ENCODE results near the gene KCMF1. TPM values are rescaled to one million over a fixed set of nuclear protein-coding genes. Genes with fewer than 3 reads are reported as not detected.

The KCMF1 gene
- polyA plus RNA-seq, 6 donors from 2014 or later: 19.3 to 41.3 (median 25.9) TPM

DNA sequence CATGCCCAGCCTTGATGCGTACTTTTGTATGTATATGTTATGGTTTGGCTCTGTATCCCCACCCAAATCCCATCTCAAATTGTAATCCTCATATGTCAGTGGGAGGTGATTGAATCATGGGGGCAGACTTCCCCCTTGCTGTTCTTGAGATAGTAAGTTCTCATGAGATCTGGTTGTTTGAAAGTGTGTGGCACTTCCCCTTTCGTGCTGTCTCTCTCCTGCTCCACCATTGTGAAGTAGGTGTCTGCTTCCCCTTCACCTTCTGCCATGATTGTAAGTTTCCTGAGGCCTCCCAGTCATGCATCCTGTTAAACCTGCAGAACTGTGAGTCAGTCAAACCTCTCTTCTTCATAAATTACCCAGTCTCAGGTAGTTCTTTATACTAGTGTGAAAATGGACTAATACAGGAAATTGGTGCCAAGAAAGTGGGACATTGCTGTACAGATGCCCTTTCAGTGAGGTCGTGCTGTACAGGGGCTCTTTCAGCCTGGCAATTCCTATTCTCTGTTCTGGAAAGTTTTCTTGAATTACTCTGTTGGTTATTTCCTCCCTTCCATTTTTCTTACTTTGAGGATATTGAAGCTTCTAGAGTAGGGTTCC lies 38.2 kb downstream of the KCMF1 start:
- peak overlapping the region in 6 of 8 donors; percentile 42 to 77 (median 60) for H3K4me3 Mint-ChIP-seq
- no peaks in the 10 kb centered on the region for H3K27me3 Mint-ChIP-seq
- ATAC-seq (ENCODE audit: low read depth in 2 of 2) (peak; percentile 69 to 78), DNase-seq (peak; percentile 36)
- peaks cover 49 to 81% (median 66%) of the 10 kb centered on the region in 3 donors for H3K4me1 Mint-ChIP-seq
- peaks cover 0 to 4% (median 2%) of the 10 kb centered on the region in 7 donors for H3K9me3 Mint-ChIP-seq
- peak overlapping the region; percentile 62 to 90 (median 82) for H3K27ac Mint-ChIP-seq
- H3K36me3 Mint-ChIP-seq: peaks cover 12 to 21% of the 10 kb centered on the region in 2 donors

DNA sequence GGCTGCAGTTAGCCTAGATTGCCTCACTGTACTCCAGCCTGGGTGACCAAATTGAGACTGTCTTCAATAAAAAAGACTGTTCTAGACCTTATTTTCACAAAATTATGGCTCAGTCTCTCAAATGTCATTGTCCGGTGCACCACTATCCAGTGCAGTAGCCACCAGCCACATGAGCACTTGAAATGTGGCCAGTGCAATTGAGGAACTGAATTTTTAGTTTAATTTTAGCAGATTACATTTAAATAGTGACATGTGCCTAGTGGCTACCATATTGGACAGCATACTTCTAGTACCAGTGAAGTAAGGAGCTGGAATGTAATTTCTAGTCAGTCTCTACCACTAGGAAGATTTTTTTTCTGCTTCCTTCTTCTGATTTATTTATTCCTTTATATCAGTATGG lies 39.4 kb downstream of the KCMF1 start:
- H3K9me3 Mint-ChIP-seq: peaks cover 0 to 4% (median 2%) of the 10 kb centered on the region in 7 donors
- no peaks in the 10 kb centered on the region for H3K27me3 Mint-ChIP-seq
- no peak for ATAC-seq (ENCODE audit: low read depth in 2 of 2)
- peaks cover 58 to 87% (median 79%) of the 10 kb centered on the region in 3 donors for H3K4me1 Mint-ChIP-seq
- H3K36me3 Mint-ChIP-seq: peaks cover 12 to 21% of the 10 kb centered on the region in 2 donors
- H3K4me3 Mint-ChIP-seq: no peak overlapping the region
- no peak overlapping the region for H3K27ac Mint-ChIP-seq
- DNase-seq: no peak

DNA sequence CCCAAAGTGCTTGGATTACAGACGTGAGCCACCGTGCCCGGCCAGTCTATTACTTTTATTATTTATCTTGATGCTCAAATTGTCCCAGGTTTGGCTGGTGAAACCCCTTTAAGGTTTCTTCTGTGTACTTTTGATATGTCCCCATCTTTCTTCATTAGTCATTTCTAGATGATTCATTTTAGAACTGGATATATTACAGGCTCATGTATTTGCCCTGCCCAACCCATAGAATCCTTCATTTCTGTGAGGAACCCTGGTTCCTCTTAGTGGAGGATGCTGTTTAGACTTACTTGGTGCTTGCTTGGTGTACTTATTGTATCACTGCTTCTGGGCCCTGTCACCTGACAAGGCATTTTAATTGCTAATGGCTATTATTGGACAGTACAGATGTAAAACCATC lies 40.1 kb downstream of the KCMF1 start:
- peak overlapping the region in 1 of 8 donors; percentile 39 for H3K4me3 Mint-ChIP-seq
- peaks cover 0 to 4% (median 2%) of the 10 kb centered on the region in 7 donors for H3K9me3 Mint-ChIP-seq
- ATAC-seq (ENCODE audit: low read depth in 2 of 2) (no peak), DNase-seq (no peak)
- no peaks in the 10 kb centered on the region for H3K27me3 Mint-ChIP-seq
- peak overlapping the region; percentile 18 to 89 (median 54) for H3K27ac Mint-ChIP-seq
- peaks cover 59 to 89% (median 79%) of the 10 kb centered on the region in 3 donors for H3K4me1 Mint-ChIP-seq
- H3K36me3 Mint-ChIP-seq: peaks cover 12 to 21% of the 10 kb centered on the region in 2 donors

DNA sequence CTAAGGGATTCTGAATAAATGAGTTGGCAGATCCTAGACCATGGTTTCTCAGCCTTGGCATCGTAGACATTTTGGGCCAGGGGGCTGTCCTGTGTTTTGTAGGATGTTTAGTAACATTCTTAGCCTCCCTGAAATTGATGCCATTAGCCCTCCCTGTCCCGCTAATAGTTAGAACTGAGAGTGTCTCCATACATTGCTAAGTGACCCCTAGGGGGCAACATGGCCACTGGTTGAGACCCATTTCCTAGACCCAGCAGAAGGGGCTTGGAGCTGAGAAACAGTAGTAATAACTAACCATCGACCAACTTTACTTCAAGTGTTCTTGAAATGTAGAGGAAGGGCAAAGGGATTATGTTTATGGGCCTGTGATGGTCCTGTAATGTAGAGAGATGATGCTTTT lies 40.8 kb downstream of the KCMF1 start:
- DNase-seq: no peak
- no peak for ATAC-seq (ENCODE audit: low read depth in 2 of 2)
- H3K4me1 Mint-ChIP-seq: peaks cover 65 to 89% (median 82%) of the 10 kb centered on the region in 3 donors
- no peaks in the 10 kb centered on the region for H3K27me3 Mint-ChIP-seq
- H3K4me3 Mint-ChIP-seq: peak overlapping the region in 1 of 8 donors; percentile 25
- H3K36me3 Mint-ChIP-seq: peaks cover 12 to 21% of the 10 kb centered on the region in 2 donors
- peaks cover 0 to 4% (median 2%) of the 10 kb centered on the region in 7 donors for H3K9me3 Mint-ChIP-seq
- H3K27ac Mint-ChIP-seq: peak overlapping the region in 1 of 6 donors; percentile 75

DNA sequence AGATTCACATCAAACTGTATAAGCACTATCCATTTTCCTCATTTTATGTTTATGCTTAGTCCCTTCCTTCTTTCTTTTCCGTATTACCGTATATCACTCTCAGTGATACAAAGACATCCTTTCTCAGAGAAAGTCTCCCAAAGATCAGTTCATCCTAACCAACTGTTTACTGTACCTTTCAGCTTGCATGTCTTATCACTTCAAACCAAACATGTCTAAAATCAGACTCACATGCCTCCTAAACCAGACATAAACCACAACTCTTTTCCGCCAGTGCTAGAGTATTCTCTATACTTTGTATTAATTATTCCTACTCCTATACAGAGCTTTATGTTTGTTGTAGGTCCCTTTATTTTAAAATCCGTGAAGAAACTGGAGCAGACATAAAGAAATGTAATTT lies 41.5 kb downstream of the KCMF1 start:
- Mint-ChIP-seq H3K4me1 (peaks cover 62 to 90% (median 81%) of the 10 kb centered on the region in 3 donors), H3K9me3 (peaks cover 0 to 4% (median 2%) of the 10 kb centered on the region in 7 donors), H3K36me3 (peaks cover 12 to 14% of the 10 kb centered on the region in 2 donors), H3K27ac (peak overlapping the region in 2 of 6 donors; percentile 43 to 77), H3K4me3 (no peak overlapping the region), H3K27me3 (no peaks in the 10 kb centered on the region)
- DNase-seq: no peak
- ATAC-seq (ENCODE audit: low read depth in 2 of 2): no peak

DNA sequence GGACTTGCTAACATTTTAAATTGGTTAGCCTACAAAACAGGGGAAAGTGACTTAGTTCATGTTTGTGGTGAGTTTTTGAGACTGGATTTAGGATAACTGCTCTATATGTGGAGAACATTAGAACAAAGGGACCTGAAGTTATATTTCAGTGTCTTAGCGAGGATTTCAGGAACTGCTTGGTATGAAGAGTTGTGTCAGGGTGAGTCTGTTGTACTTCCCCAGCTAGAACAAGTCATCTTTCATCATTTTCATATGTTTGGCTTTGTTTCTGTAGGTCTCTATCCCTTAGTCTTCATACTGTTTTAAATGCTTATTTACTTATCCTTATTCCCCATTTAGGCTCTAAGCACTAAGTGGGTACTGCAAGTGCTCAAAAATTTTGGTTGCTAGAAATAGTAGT lies 41.9 kb downstream of the KCMF1 start:
- DNase-seq (no peak), ATAC-seq (ENCODE audit: low read depth in 2 of 2) (no peak)

DNA sequence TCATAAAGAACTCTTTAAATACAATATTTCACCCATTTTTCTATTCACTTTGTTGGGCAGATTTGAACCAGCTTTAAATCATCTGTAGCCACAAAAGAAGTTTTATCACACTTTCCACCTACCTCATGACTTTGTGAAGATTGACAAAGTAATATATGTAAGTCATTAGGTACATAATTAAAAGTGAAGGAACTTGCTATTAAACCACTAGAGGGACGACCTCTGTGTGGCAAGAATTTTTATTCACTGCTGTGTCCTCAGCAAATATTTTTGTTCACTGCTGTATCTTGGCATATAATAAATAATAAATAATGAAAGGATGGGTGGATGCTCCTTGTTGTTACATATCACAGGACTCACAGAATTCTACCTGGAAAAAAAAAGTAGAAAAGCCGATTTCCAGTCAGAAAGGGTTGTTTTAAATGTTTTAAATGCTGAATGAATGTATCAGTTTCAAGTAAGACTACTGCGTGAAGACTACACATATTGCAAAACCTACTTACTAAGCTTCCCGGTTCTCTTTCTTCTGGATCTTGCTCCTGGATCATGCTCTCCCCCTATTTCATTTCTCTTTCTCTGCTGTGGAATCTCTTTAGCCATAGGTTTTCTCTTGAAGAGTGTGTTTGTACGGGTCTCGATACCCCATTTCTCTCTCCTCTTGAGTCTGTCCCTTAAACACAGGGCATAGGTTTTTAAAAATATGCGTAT lies 44.8 kb downstream of the KCMF1 start:
- Mint-ChIP-seq H3K4me3 (peak overlapping the region in 1 of 8 donors; percentile 79), H3K9me3 (no peaks in the 10 kb centered on the region), H3K27me3 (no peaks in the 10 kb centered on the region), H3K36me3 (no peaks in the 10 kb centered on the region), H3K27ac (peak overlapping the region in 4 of 6 donors; percentile 44 to 81 (median 60)), H3K4me1 (peaks cover 59 to 85% (median 74%) of the 10 kb centered on the region in 3 donors)
- DNase-seq (no peak), ATAC-seq (ENCODE audit: low read depth in 2 of 2) (peak in 1 of 2 donors; percentile 36)

More for the DNA sequence above, 41.9 kb downstream of the KCMF1 start:
- Mint-ChIP-seq H3K4me1 (peaks cover 64 to 92% (median 83%) of the 10 kb centered on the region in 3 donors), H3K36me3 (peaks cover 12 to 13% of the 10 kb centered on the region in 2 donors), H3K4me3 (peak overlapping the region in 1 of 8 donors; percentile 25), H3K27ac (peak overlapping the region in 3 of 6 donors; percentile 43 to 66 (median 45)), H3K9me3 (peaks cover 0 to 4% (median 2%) of the 10 kb centered on the region in 7 donors), H3K27me3 (no peaks in the 10 kb centered on the region)

DNA sequence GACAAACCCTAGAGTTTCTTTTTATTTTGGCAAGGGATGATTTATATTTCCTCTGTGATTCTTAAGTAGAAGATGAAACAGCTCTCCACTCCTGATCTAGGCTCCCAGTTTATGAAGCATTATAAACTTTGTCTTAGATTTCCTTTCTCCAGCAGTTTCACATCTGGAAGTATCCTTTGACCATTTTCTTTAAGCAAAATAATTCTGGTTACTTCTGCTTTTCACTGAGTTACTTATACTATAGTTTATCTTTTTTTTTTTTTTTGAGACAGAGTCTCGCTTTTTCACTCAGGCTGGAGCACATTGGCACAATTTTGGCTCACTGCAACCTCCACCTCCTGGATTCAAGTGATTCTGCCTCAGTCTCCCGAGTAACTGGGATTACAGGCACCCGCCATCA lies 45.5 kb downstream of the KCMF1 start:
- Mint-ChIP-seq H3K27me3 (no peaks in the 10 kb centered on the region), H3K36me3 (no peaks in the 10 kb centered on the region), H3K4me1 (peaks cover 57 to 84% (median 76%) of the 10 kb centered on the region in 3 donors)

DNA sequence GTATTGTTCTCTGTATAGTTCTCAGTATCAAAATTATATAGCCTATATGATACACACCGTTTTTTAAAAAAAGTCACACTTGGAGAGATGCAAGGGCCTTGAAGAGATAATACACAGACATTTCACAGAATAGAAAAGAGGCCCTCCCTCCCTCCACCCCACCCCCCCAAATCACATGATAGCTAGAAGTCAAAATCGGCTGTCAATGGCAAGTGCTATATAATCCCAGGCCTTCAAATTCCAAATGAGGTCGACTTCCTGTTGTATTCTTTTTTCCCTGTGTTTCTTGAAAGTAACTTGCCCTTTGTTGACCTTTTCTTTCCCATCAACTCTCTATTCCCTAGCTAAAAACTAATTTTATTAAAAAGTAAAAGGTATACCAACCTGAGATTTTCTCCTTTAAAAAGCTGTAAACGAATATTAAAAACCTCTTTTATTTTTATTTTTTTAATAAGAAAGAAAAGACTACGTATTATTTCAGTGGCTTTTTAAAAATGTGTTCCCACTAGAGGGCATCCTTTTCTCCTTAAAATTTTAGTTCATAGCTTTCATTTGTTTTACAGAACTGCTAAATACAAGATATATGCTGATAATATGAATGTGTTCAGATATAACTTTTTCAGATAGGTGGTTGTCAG lies 46.6 kb downstream of the KCMF1 start:
- Mint-ChIP-seq H3K27ac (peak overlapping the region in 5 of 6 donors; percentile 47 to 67 (median 61)), H3K4me3 (peak overlapping the region in 2 of 8 donors; percentile 44 to 54), H3K4me1 (peaks cover 50 to 77% (median 67%) of the 10 kb centered on the region in 3 donors), H3K36me3 (no peaks in the 10 kb centered on the region), H3K27me3 (no peaks in the 10 kb centered on the region), H3K9me3 (no peaks in the 10 kb centered on the region)
- ATAC-seq (ENCODE audit: low read depth in 2 of 2) (no peak), DNase-seq (no peak)

More for the DNA sequence above, 45.5 kb downstream of the KCMF1 start:
- ATAC-seq (ENCODE audit: low read depth in 2 of 2) (no peak), DNase-seq (no peak)
- Mint-ChIP-seq H3K4me3 (peak overlapping the region in 4 of 8 donors; percentile 16 to 47 (median 29)), H3K27ac (peak overlapping the region in 2 of 6 donors; percentile 46 to 72), H3K9me3 (no peaks in the 10 kb centered on the region)

DNA sequence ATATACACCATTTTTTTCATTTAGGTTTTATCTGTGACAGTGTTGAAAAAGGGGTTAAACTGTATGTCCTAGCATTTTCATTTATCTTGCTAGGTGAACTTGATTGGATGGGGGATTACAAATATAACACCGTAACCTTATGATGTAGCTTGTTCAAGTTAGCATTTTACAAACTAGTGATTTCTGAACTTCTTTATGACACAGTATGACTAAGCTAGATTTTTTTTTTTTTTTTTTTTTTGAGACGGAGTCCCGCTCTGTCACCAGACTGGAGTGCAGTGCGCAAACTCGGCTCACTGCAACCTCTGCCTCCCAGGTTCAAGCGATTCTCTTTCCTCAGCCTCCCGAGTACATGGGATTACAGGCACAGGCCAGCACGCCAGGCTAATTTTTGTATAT lies 47.1 kb downstream of the KCMF1 start:
- Mint-ChIP-seq H3K4me3 (peak overlapping the region in 2 of 8 donors; percentile 41 to 54), H3K27ac (peak overlapping the region in 3 of 6 donors; percentile 47 to 67 (median 61)), H3K36me3 (no peaks in the 10 kb centered on the region), H3K27me3 (no peaks in the 10 kb centered on the region), H3K4me1 (peaks cover 45 to 72% (median 62%) of the 10 kb centered on the region in 3 donors), H3K9me3 (no peaks in the 10 kb centered on the region)
- DNase-seq (no peak), ATAC-seq (ENCODE audit: low read depth in 2 of 2) (no peak)

DNA sequence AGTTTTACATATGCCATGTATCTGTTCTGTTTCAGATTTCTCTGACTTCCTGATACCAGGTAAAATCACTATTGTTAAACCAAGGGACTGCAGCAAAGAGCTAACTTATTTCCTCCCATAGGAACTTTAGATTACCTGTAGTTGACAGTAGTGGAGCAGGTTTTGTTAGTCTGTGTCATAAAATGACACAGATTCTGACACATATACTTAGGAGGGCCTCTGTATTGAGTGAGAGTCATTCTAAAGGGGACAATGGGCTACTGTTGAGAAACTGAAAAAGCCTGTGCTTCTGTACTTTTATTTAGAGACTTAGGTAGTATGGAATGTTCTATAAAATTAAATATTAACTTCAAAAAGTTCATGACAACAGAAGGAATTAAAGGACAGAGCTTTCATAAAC lies 48.2 kb downstream of the KCMF1 start:
- Mint-ChIP-seq H3K27ac (peak overlapping the region in 3 of 6 donors; percentile 39 to 76 (median 53)), H3K27me3 (no peaks in the 10 kb centered on the region), H3K4me1 (peaks cover 40 to 67% (median 53%) of the 10 kb centered on the region in 3 donors), H3K4me3 (no peak overlapping the region), H3K36me3 (peaks cover 0 to 5% of the 10 kb centered on the region in 2 donors), H3K9me3 (no peaks in the 10 kb centered on the region)
- DNase-seq (no peak), ATAC-seq (ENCODE audit: low read depth in 2 of 2) (no peak)

DNA sequence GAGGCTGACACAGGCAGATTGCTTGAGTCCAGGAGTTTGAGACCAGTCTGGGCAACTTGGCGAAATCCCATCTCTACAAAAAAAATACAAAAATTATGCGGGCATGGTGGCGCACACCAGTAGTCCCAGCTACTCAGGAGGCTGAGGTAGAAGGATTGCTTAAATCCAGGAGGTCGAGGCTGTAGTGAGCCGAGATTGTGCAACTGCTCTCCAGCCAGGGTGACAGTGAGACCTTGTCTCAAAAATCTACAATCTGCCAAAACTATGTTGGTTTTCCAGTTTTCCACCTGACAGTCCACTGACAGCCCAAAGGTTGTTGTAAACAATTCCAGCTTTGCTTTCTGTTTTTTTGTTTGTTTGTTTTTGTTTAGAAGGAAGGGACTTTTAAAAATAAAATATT lies 51.3 kb downstream of the KCMF1 start:
- Mint-ChIP-seq H3K9me3 (no peaks in the 10 kb centered on the region), H3K4me1 (peaks cover 41 to 50% (median 50%) of the 10 kb centered on the region in 3 donors), H3K36me3 (peaks cover 0 to 10% of the 10 kb centered on the region in 2 donors), H3K4me3 (no peak overlapping the region), H3K27ac (peak overlapping the region in 1 of 6 donors; percentile 51), H3K27me3 (no peaks in the 10 kb centered on the region)
- DNase-seq (no peak), ATAC-seq (ENCODE audit: low read depth in 2 of 2) (no peak)

DNA sequence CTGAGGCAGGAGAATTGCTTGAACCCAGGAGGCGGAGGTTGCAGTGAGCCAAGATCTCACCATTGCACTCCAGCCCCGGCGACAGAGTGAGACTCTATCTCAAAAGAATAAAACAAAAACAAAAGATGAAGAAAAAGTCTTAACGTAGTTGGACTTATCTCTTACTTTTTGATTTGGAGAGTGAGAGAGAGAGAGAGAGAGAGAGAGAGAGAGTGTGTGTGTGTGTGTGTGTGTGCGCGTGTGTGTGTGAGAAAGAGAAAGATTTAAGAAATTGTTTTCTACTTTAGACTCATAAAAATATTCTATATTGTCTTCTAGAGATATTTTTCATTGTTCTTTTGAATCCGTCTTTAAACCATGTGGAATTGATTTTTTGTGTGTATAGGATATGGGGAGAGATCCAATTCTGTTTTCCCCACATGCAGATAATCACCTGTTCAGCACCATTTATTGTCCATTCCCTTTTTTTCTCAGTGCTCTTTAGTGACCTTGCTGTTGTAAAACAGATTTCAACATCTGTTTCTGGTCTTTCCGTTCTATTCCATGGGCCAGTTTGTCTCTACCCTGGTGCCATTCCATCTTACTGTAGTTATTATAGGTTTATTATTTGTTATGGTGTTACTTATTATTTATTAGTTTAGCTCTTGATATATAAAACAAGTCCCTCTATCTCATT lies 53.5 kb downstream of the KCMF1 start:
- Mint-ChIP-seq H3K36me3 (peaks cover 0 to 10% of the 10 kb centered on the region in 2 donors), H3K4me1 (peaks cover 33 to 42% (median 37%) of the 10 kb centered on the region in 3 donors), H3K4me3 (no peak overlapping the region), H3K9me3 (no peaks in the 10 kb centered on the region), H3K27me3 (no peaks in the 10 kb centered on the region), H3K27ac (peak overlapping the region in 3 of 6 donors; percentile 63 to 88 (median 86))
- DNase-seq (no peak), ATAC-seq (ENCODE audit: low read depth in 2 of 2) (no peak)
